Cardiac muscle cell (in vitro differentiated cells and primary cell): ENCODE results near the gene PLA2G6. TPM values are rescaled to one million over a fixed set of nuclear protein-coding genes. Genes with fewer than 3 reads are reported as not detected.
"Not testable (repeated sequence)": the region's sequence is repeated elsewhere in the genome, so short reads cannot be mapped to it uniquely, and the experiment has no call there.

ENCODE experiments used
- DNase-seq, 2 donors: peaks; one replicate each; pipeline versions ENCODE4 v3.0.0 to v3.0.0-alpha.2; 2010 to 2017; ENCODE audit warnings: low read depth in 1 of 2, low spot score in 1 of 2
- H3K27ac ChIP-seq: fragments of 200-600 bp; sonication (generic); 2 replicates; pipeline ENCODE4 v1.5.1; 2016
- H3K27me3 ChIP-seq: fragments of 200-600 bp; sonication (generic); 2 replicates; pipeline ENCODE4 v1.6.0; 2016; ENCODE audit warnings: control low read depth
- H3K36me3 ChIP-seq: fragments of 200-600 bp; sonication (generic); 2 replicates; pipeline ENCODE4 v1.5.1; 2016; ENCODE audit warnings: control low read depth
- H3K4me1 ChIP-seq: fragments of 200-600 bp; sonication (generic); 2 replicates; pipeline ENCODE4 v1.8.1; 2017; ENCODE audit warnings: low read depth, mild to moderate bottlenecking, mixed run types
- H3K4me3 ChIP-seq: fragments of 200-600 bp; sonication (generic); 2 replicates; pipeline ENCODE4 v1.5.1; 2016; ENCODE audit warnings: mild to moderate bottlenecking
- H3K9me3 ChIP-seq: fragments of 200-600 bp; sonication (generic); 2 replicates; pipeline ENCODE4 v1.5.1; 2017; ENCODE audit warnings: low read depth, mild to moderate bottlenecking, control low read depth
- CTCF ChIP-seq: IDR thresholded peaks from 2 replicates; pipeline ENCODE4 v1.5.1; 2012; ENCODE audit warnings: low read depth, mild to moderate bottlenecking, low read length
- polyA plus RNA-seq: library from polyadenylated mRNA; unstranded; fragments of >200 nt; fragmentation: Nextera tagmentation; extraction: Ambion mirVana; gene quantifications from 2 replicates; pipeline ENCODE4 v1.2.1, GENCODE V29; 2016
- total RNA-seq: library from RNA; depleted of rRNA; stranded (reverse); fragments of >200 nt; gene quantifications from 2 replicates; pipeline ENCODE4 v1.2.3, GENCODE V29; 2016

PLA2G6 gene
- total and polyA plus RNA-seq, 2 experiments from 2014 or later: 30.9 to 41.5 TPM

GRCh38 chr22:38163844-38164550 is 17.6 kb downstream of the PLA2G6 start:
- Histone ChIP-seq H3K4me1 (peaks cover 21% of the 10 kb centered on the region), H3K9me3 (no peaks in the 10 kb centered on the region), H3K4me3 (no peak overlapping the region), H3K36me3 (no peaks in the 10 kb centered on the region), H3K27ac (peak overlapping the region; percentile 76), H3K27me3 (no peaks in the 10 kb centered on the region)
- TF ChIP-seq CTCF: no peak
- no peak for DNase-seq

- no peak overlapping the region for H3K4me3 ChIP-seq
- H3K36me3 ChIP-seq: no peaks in the 10 kb centered on the region
- H3K4me1 ChIP-seq: peaks cover 21% of the 10 kb centered on the region
- peak overlapping the region; percentile 76 for H3K27ac ChIP-seq
- H3K9me3 ChIP-seq: no peaks in the 10 kb centered on the region
- no peaks in the 10 kb centered on the region for H3K27me3 ChIP-seq
- no peak for TF ChIP-seq CTCF
- DNase-seq: no peak
Observed at GRCh38 chr22:38162881-38163843, 18.5 kb downstream of the PLA2G6 start.

GRCh38 chr22:38155703-38156102 is 25.9 kb downstream of the PLA2G6 start:
- no peaks in the 10 kb centered on the region for H3K27me3 ChIP-seq
- H3K4me3 ChIP-seq: no peak overlapping the region
- H3K9me3 ChIP-seq: no peaks in the 10 kb centered on the region
- DNase-seq: no peak
- TF ChIP-seq CTCF: no peak
- no peaks in the 10 kb centered on the region for H3K36me3 ChIP-seq
- H3K27ac ChIP-seq: no peak overlapping the region
- no peaks in the 10 kb centered on the region for H3K4me1 ChIP-seq

GRCh38 chr22:38154563-38154915 is 27.1 kb downstream of the PLA2G6 start:
- H3K27ac ChIP-seq, H3K4me3 ChIP-seq, H3K9me3 ChIP-seq, H3K4me1 ChIP-seq, DNase-seq, H3K27me3 ChIP-seq, H3K36me3 ChIP-seq: not testable (repeated sequence)

GRCh38 chr22:38153821-38154562 is 27.6 kb downstream of the PLA2G6 start:
- no peaks in the 10 kb centered on the region for H3K4me1 ChIP-seq
- no peaks in the 10 kb centered on the region for H3K36me3 ChIP-seq
- no peaks in the 10 kb centered on the region for H3K9me3 ChIP-seq
- no peak overlapping the region for H3K27ac ChIP-seq
- H3K4me3 ChIP-seq: no peak overlapping the region
- TF ChIP-seq CTCF: no peak
- H3K27me3 ChIP-seq: no peaks in the 10 kb centered on the region
- no peak for DNase-seq
